Coronary artery (tissue), 2 donors: ENCODE results near the gene SNX27.
"Not testable (repeated sequence)": the region's sequence is repeated elsewhere in the genome, so short reads cannot be mapped to it uniquely, and the experiment has no call there.

ENCODE experiments used
- DNase-seq: peaks from one replicate; pipeline ENCODE4 v3.0.0-alpha.2; 2017; ENCODE audit warnings: low spot score
- H3K27ac ChIP-seq, 2 donors: fragments of 200-600 bp; sonication (generic); one replicate each; pipeline ENCODE4 v1.5.1; 2016 to 2019
- H3K4me3 ChIP-seq: fragments of 200-600 bp; sonication (generic); 2 replicates; pipeline ENCODE4 v1.5.1; 2016; ENCODE audit warnings: mild to moderate bottlenecking, moderate library complexity
- TF ChIP-seq, protein P1 (sequence below): fragments of 200-600 bp; sonication (generic); IDR thresholded peaks from one replicate; pipeline ENCODE4 v1.5.1; 2019; ENCODE audit warnings: antibody characterized with exemption

The SNX27 gene

DNA sequence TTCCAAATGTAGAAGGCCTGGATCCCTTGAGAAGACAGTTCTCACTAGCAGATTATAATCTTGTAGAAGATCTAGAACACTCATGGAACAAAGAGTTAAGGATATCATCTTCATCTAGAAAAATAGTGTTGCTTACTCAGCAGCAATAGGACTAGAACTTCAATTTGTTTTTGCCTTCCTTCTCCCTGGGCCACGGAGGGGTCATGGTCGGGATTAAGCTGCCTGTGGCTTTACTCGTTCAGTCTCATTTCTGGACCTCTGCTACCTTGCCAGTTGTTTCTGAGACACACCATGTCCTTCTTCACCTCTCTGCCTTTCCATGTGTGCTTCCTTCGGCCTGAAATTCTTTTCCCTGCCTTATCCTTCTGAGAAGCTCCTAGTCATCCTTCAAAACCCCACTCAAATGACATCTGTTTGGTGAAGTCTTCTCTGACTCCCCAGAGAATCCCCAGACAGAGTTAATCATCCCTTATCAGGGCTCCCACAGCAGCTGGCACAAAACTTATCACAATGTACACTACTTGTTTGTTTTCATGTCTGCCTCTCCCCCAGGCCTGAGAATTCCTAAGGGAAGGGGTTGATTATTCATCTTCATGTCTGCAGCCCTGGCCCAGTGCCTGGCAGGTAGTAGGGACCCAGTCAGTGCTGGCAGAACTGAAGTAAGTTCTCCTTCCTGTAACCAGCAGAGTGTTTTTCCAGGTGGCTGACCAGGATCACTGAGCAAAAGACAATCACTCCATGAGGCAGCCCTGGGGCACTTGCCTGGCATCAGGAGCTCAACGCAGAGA lies 15.5 kb upstream of the SNX27 start:
- no peak overlapping the region for H3K4me3 ChIP-seq
- TF ChIP-seq, protein P1, sequence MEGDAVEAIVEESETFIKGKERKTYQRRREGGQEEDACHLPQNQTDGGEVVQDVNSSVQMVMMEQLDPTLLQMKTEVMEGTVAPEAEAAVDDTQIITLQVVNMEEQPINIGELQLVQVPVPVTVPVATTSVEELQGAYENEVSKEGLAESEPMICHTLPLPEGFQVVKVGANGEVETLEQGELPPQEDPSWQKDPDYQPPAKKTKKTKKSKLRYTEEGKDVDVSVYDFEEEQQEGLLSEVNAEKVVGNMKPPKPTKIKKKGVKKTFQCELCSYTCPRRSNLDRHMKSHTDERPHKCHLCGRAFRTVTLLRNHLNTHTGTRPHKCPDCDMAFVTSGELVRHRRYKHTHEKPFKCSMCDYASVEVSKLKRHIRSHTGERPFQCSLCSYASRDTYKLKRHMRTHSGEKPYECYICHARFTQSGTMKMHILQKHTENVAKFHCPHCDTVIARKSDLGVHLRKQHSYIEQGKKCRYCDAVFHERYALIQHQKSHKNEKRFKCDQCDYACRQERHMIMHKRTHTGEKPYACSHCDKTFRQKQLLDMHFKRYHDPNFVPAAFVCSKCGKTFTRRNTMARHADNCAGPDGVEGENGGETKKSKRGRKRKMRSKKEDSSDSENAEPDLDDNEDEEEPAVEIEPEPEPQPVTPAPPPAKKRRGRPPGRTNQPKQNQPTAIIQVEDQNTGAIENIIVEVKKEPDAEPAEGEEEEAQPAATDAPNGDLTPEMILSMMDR, result no peak
- H3K27ac ChIP-seq, result no peak overlapping the region
- no peak for DNase-seq

DNA sequence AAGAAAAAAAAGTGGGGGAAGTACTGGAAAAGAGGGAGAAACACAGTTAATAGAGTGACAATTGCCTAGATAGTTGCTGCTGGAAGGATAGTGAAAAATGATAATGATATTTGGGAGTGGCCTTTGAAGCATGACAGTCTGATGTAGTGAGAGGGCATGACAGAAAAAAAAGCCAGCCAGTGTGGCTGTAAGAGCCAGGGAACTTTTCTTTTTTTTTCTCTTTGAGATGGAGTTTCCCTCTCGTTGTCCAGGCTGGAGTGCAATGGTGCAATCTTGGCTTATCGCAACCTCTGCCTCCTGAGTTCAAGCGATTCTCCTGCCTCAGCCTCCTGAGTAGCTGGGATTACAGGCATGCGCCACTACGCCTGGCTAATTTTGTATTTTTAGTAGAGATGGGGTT lies 9.3 kb upstream of the SNX27 start:
- not testable (repeated sequence) for DNase-seq, H3K4me3 ChIP-seq, H3K27ac ChIP-seq

DNA sequence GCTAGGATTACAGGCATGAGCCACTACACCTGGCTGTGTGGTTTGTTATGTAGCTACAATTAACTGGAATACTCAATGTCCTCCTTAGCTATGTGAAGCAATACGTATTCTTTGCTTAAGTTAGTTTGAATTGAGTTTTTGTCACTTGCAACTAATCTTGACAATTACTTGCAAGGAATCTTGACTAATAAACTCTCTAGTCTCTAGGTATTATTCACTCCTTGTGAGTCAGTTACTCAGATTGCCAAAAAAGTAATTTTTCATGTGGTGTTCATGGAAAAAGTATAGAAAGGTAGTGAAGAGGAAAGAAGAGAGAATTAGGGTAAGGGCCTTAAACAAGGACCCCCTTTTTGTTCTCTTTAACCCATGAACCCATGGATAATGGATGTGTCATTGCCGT lies 7.6 kb upstream of the SNX27 start:
- no peak overlapping the region for H3K4me3 ChIP-seq
- TF ChIP-seq, protein P1, result no peak
- no peak overlapping the region for H3K27ac ChIP-seq
- DNase-seq, result no peak

DNA sequence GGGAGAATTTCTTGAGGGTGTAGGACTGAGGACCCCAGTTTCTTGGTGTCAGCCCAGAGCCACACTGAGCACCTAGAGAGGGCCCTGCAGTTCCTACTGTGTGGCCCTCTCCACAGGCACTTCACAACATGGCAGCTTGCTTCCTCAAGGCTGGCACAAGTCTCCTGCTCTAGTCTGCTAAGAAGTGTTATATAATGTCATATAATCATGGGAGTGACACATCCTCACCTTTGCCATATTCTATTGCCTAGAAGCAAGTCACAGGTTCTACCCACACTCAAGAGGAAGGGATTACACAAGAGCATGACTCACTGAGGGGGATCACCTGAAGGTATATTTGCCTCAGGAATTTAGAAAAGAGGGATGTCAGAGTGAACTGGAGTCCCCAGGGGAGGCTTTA lies 5.5 kb upstream of the SNX27 start:
- no peak overlapping the region for H3K4me3 ChIP-seq
- H3K27ac ChIP-seq, result no peak overlapping the region
- no peak for DNase-seq
- TF ChIP-seq, protein P1, result no peak

DNA sequence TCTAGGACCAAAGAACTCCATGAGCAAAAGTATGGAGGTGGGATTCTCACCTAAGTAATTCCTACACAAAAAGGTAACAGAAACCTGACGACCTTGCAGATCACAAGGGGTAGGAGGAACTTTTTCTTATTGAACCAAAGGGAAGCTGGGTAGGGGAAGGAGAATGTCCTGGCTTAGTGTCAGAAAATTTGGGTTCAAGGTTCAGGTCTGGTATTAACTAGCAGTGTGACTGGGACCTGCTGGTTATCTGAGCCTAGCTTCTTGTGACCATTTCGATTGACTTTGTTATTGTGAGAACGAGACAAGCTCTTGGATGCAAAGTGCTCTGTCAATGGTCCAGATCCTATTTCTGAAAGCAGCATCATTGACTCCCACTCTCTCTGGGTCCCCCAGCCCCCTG lies 5.0 kb upstream of the SNX27 start:
- DNase-seq, result no peak
- Histone ChIP-seq H3K4me3 (no peak overlapping the region), H3K27ac (no peak overlapping the region)
- TF ChIP-seq, protein P1, result no peak

DNA sequence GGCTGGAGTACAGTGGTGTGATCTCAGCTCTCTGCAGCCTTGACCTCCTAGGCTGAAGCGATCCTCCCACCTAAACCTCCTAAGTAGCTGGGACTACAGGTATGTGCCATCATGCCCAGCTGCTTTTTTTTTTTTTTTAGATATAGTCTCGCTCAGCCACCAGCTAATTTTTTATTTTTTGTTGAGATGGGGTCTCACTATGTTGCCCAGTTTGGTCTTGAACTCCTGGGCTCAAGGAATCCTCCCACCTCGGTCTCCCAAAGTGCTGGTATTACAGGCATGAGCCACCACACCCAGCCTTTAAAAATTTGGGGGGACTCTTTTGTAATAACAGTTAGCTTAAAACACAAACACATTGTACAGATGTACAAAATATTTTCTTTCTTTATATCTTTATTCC lies 1.7 kb upstream of the SNX27 start:
- no peak for DNase-seq
- Histone ChIP-seq H3K27ac (no peak overlapping the region), H3K4me3 (no peak overlapping the region)
- TF ChIP-seq, protein P1, result no peak

DNA sequence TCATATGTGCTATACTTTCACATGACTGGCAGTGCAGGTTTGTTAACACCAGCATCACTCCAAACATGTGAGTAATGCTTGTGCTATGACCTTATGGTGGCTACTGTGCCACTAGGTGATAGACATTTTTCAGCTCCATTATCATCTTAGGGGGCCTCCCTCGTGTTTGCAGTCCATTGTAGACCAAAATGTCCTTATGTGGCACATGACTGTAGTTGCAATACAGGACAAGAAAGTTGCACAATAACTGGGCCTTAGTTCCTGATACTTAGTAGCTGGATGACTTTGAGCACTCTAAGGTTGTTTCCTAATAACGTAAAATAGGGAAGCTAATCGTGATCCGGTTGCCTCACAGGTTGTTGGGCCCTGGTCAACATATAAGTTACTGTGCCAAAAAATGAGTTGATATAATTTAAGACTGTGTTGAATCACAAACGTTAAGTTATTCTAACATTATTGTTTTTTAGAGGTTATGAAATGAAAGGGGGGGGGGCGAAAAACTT lies 511 bp upstream of the SNX27 start:
- peak overlapping the region; percentile 93 for H3K4me3 ChIP-seq
- TF ChIP-seq, protein P1, result no peak
- DNase-seq, result no peak

More for the DNA sequence above, 511 bp upstream of the SNX27 start:
- peak overlapping the region; percentile 90 to 95 for H3K27ac ChIP-seq
